Fibroblast of lung (primary cell): ENCODE results near the gene C12orf42. TPM values are rescaled to one million over a fixed set of nuclear protein-coding genes. Genes with fewer than 3 reads are reported as not detected.

Source experiments
- DNase-seq, 2 donors: peaks; one replicate each; pipeline versions ENCODE4 v3.0.0 to v3.0.0-alpha.2; 2010; ENCODE audit warnings: low read depth in 2 of 2
- H2AFZ ChIP-seq: 2 replicates; pipeline ENCODE4 v1.5.1; 2012; ENCODE audit warnings: low read length, control low read depth, inconsistent platforms
- H3K27ac ChIP-seq: 2 replicates; pipeline ENCODE4 v1.5.1; 2011; ENCODE audit warnings: low read length, control low read depth; ENCODE audit not compliant: insufficient read depth
- H3K27me3 ChIP-seq: 2 replicates; pipeline ENCODE4 v1.5.1; 2011; ENCODE audit warnings: mild to moderate bottlenecking, low read length; ENCODE audit not compliant: control insufficient read depth, insufficient read depth
- H3K36me3 ChIP-seq: 2 replicates; pipeline ENCODE4 v1.5.1; 2011; ENCODE audit warnings: low read length; ENCODE audit not compliant: control insufficient read depth, insufficient read depth
- H3K4me1 ChIP-seq: 2 replicates; pipeline ENCODE4 v1.5.1; 2011; ENCODE audit warnings: low read length; ENCODE audit not compliant: control insufficient read depth, insufficient read depth; ENCODE audit errors: extremely low read depth
- H3K4me2 ChIP-seq: 2 replicates; pipeline ENCODE4 v1.5.1; 2011; ENCODE audit warnings: low read length, control low read depth; ENCODE audit not compliant: insufficient read depth; ENCODE audit errors: extremely low read depth
- H3K4me3 ChIP-seq, 4 experiments: fragments of 200-600 bp in 1 of 4; sonication (generic) in 1 of 4; replicated peaks in 1 of 4; 2 replicates each; pipeline ENCODE4 v1.5.1; 2011 to 2016; ENCODE audit warnings: low read length in 4 of 4, low read depth in 3 of 4, mild to moderate bottlenecking in 3 of 4, control low read depth in 2 of 4, inconsistent platforms in 1 of 4, mixed read lengths in 1 of 4; ENCODE audit not compliant: insufficient read depth in 1 of 4; ENCODE audit errors: control extremely low read depth in 1 of 4
- H3K79me2 ChIP-seq: 2 replicates; pipeline ENCODE4 v1.5.1; 2012; ENCODE audit warnings: mild to moderate bottlenecking, low read length, inconsistent platforms; ENCODE audit not compliant: control insufficient read depth, insufficient read depth
- H3K9ac ChIP-seq: 2 replicates; pipeline ENCODE4 v1.5.1; 2011; ENCODE audit warnings: mild to moderate bottlenecking, low read length, control low read depth; ENCODE audit not compliant: insufficient read depth
- H3K9me3 ChIP-seq: 2 replicates; pipeline ENCODE4 v1.5.1; 2012; ENCODE audit warnings: low read depth, low read length; ENCODE audit not compliant: control insufficient read depth, insufficient read depth
- H4K20me1 ChIP-seq: 2 replicates; pipeline ENCODE4 v1.5.1; 2011; ENCODE audit warnings: low read length; ENCODE audit not compliant: control insufficient read depth, insufficient read depth; ENCODE audit errors: extremely low read depth
- EZH2 ChIP-seq: IDR thresholded peaks from 2 replicates; pipeline ENCODE4 v1.5.1; 2012; ENCODE audit warnings: low read length, control low read depth, mild to moderate bottlenecking; ENCODE audit errors: missing control alignments
- polyA plus RNA-seq, 2 donors: library from polyadenylated mRNA; depleted of rRNA in 1 of 2; stranded (reverse) in 1 of 2; unstranded in 1 of 2; fragments of >200 nt; gene quantifications; 2 replicates each; pipeline ENCODE4 v1.2.1, GENCODE V29; 2011 to 2012; ENCODE audit warnings: missing spikeins in 1 of 2
- total RNA-seq: library from RNA; depleted of rRNA; stranded (reverse); fragments of >200 nt; gene quantifications from 2 replicates; pipeline ENCODE4 v1.2.1, GENCODE V29; 2014
- TF ChIP-seq, protein P1 (sequence below), 2 donors: IDR thresholded peaks in 1 of 2; conservative IDR thresholded peaks in 1 of 2; 1 replicate in 1 of 2; 2 replicates in 1 of 2; pipeline ENCODE4 v1.5.1; 2011 to 2012; ENCODE audit warnings: low read length in 2 of 2, control low read depth in 1 of 2, inconsistent platforms in 1 of 2, low read depth in 1 of 2, mild to moderate bottlenecking in 1 of 2

C12orf42 gene
- total and polyA plus RNA-seq, 2 donors (not counting 1 experiment from before 2014, with no cell fraction given) = not detected

DNA sequence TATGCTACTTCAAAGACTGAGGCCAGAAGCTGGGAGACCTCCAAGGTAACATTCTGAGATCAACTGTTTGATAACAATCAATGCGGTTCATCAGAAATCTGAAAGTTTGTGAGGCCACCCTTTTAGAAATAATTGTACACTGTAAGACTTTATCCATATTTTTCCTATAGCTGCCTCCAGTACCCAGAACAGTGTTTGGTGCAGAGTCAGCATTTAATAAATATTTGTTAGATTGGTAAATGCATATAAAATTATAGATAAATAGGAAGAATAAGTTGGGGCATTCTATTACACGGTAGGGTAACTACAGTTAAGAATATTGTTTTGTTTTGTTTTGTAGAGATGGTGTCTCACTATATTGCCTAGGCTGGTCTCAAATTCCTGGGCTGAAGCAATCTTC lies 141.4 kb downstream of the C12orf42 start:
- H3K79me2 ChIP-seq = no peaks in the 10 kb centered on the region
- H3K36me3 ChIP-seq = no peaks in the 10 kb centered on the region
- H3K4me3 ChIP-seq = no peak overlapping the region
- H4K20me1 ChIP-seq = no peaks in the 10 kb centered on the region
- no peak for TF ChIP-seq EZH2
- TF ChIP-seq, protein P1, sequence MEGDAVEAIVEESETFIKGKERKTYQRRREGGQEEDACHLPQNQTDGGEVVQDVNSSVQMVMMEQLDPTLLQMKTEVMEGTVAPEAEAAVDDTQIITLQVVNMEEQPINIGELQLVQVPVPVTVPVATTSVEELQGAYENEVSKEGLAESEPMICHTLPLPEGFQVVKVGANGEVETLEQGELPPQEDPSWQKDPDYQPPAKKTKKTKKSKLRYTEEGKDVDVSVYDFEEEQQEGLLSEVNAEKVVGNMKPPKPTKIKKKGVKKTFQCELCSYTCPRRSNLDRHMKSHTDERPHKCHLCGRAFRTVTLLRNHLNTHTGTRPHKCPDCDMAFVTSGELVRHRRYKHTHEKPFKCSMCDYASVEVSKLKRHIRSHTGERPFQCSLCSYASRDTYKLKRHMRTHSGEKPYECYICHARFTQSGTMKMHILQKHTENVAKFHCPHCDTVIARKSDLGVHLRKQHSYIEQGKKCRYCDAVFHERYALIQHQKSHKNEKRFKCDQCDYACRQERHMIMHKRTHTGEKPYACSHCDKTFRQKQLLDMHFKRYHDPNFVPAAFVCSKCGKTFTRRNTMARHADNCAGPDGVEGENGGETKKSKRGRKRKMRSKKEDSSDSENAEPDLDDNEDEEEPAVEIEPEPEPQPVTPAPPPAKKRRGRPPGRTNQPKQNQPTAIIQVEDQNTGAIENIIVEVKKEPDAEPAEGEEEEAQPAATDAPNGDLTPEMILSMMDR (conservative IDR thresholded peaks at IDR 0.05 in 1 of 2, IDR thresholded peaks at IDR 0.05 in 1 of 2; ENCODE audit: low read depth in 1 of 2, low read length in 2 of 2) = no peak
- no peak overlapping the region for H3K4me2 ChIP-seq
- no peaks in the 10 kb centered on the region for H3K9me3 ChIP-seq
- no peak overlapping the region for H3K9ac ChIP-seq
- no peaks in the 10 kb centered on the region for H3K4me1 ChIP-seq
- no peak overlapping the region for H3K27ac ChIP-seq
- no peaks in the 10 kb centered on the region for H3K27me3 ChIP-seq
- no peak overlapping the region for H2AFZ ChIP-seq
- DNase-seq = no peak

DNA sequence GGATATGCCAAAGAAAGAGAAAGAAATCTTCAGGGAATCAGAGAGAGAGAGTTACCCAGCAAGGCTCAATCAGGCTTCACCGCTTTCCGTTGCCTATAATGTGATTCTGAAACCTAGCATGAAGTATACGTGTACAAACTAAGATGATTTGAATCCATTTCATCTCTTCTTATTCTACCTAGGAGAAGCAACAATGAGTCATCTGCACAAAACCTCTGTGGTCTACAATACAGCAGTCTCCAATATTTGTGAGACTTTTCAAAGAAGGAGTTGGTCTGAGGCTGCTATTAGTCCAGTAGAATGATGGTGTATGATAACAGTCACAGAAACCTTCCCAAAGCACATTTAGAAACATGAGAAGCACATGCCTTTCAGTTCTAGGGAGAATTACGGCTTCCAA lies 141.9 kb downstream of the C12orf42 start:
- Histone ChIP-seq H3K9me3 (no peaks in the 10 kb centered on the region), H3K27me3 (no peaks in the 10 kb centered on the region), H3K27ac (no peak overlapping the region), H3K4me2 (no peak overlapping the region), H2AFZ (no peak overlapping the region), H3K36me3 (no peaks in the 10 kb centered on the region), H3K79me2 (no peaks in the 10 kb centered on the region), H4K20me1 (no peaks in the 10 kb centered on the region), H3K4me3 (no peak overlapping the region), H3K9ac (no peak overlapping the region), H3K4me1 (no peaks in the 10 kb centered on the region)
- no peak for TF ChIP-seq EZH2
- TF ChIP-seq, protein P1 (conservative IDR thresholded peaks at IDR 0.05 in 1 of 2, IDR thresholded peaks at IDR 0.05 in 1 of 2; ENCODE audit: low read depth in 1 of 2, low read length in 2 of 2) = no peak
- DNase-seq = no peak

DNA sequence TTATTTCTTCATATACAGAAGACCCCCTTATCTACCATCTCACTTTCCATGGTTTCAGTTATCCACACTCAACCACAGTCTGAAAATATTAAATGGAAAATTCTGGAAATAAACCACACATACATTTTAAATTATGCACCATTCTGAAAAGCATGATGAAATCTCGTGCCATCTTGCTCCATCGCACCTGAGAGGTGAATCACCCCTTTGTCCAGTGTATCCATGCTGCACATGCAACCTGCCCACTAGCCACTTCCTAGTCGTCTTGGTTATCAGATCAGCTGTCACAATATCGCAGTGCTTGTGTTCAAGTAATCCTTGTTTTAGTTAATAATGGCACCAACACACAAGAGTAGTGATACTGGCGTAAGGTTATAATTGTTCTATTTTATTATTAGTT lies 145.7 kb downstream of the C12orf42 start:
- Histone ChIP-seq H3K4me3 (no peak overlapping the region), H3K27me3 (no peaks in the 10 kb centered on the region), H3K9ac (no peak overlapping the region), H3K79me2 (no peaks in the 10 kb centered on the region), H3K27ac (no peak overlapping the region), H3K9me3 (no peaks in the 10 kb centered on the region), H3K4me1 (no peaks in the 10 kb centered on the region), H4K20me1 (no peaks in the 10 kb centered on the region), H2AFZ (no peak overlapping the region), H3K36me3 (no peaks in the 10 kb centered on the region), H3K4me2 (no peak overlapping the region)
- DNase-seq = no peak
- no peak for TF ChIP-seq EZH2
- TF ChIP-seq, protein P1 (conservative IDR thresholded peaks at IDR 0.05 in 1 of 2, IDR thresholded peaks at IDR 0.05 in 1 of 2; ENCODE audit: low read depth in 1 of 2, low read length in 2 of 2) = no peak
